NB4 (cell line): ENCODE results near the gene FCSK.

Experiments used
- POLR2A ChIP-seq: IDR thresholded peaks from 2 replicates; pipeline ENCODE4 v1.6.1; 2011; ENCODE audit warnings: mild to moderate bottlenecking; ENCODE audit not compliant: insufficient read length; ENCODE audit errors: extremely low read depth
- TF ChIP-seq, protein P1 (sequence below): IDR thresholded peaks from one replicate; pipeline ENCODE4 v1.5.1; 2012; ENCODE audit warnings: low read depth, low read length

DNA sequence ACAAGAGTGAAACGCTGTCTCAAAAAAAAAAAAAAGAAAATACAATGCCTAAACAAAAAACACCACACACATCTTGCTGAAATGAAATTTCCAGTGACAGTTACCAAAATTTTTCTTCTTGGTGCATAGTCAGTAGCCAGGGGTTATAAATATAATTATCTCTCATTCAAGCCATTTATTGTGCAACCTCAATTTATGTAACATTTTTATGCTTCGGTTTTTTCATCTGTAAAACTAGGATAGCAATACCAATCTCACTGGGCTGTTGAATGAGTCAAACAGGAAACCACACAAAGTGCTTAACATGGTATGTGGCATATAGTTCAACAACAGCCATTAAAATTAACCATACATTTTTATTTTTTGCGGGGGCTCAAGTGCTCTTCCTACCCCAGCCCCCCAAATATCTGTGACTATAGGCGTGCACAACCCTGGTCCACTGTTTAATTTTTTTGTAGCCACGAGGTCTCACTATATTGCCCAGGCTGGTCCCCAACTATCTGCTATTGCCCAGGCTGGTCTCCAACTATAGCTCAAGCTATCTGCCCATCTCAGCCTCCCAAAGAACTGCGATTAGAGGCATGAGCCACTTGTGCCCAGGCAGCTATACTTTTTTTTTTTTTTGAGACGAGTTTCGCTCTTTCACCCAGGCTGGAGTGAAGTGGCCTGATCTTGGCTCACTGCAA lies 66.4 kb downstream of the FCSK start:
- TF ChIP-seq, protein P1, sequence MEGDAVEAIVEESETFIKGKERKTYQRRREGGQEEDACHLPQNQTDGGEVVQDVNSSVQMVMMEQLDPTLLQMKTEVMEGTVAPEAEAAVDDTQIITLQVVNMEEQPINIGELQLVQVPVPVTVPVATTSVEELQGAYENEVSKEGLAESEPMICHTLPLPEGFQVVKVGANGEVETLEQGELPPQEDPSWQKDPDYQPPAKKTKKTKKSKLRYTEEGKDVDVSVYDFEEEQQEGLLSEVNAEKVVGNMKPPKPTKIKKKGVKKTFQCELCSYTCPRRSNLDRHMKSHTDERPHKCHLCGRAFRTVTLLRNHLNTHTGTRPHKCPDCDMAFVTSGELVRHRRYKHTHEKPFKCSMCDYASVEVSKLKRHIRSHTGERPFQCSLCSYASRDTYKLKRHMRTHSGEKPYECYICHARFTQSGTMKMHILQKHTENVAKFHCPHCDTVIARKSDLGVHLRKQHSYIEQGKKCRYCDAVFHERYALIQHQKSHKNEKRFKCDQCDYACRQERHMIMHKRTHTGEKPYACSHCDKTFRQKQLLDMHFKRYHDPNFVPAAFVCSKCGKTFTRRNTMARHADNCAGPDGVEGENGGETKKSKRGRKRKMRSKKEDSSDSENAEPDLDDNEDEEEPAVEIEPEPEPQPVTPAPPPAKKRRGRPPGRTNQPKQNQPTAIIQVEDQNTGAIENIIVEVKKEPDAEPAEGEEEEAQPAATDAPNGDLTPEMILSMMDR: no peak
- no peak for TF ChIP-seq POLR2A
